ENCODE results near the gene NKX2-4.
A peak's percentile ranks its signal among the peaks of the same experiment; 100 is the strongest.
"Not testable (repeated sequence)": the region's sequence is repeated elsewhere in the genome, so short reads cannot be mapped to it uniquely, and the experiment has no call there.

The NKX2-4 gene

GRCh38 chr20:21397341-21398108, at the start of gene NKX2-4:
NKX2-4 (minus strand) TSS chr20:21397526; CDS start chr20:21397399, 127 bp downstream.
- DNase-seq (ENCODE audit: low read depth in 2 of 2, low spot score in 1 of 2): no peak

- DNase-seq (ENCODE audit: low read depth in 2 of 2, low spot score in 1 of 2): no peak
Observed at GRCh38 chr20:21437816-21438215, 40.5 kb upstream of the NKX2-4 start.

- DNase-seq (ENCODE audit: low read depth in 2 of 2, low spot score in 1 of 2): no peak
Observed at GRCh38 chr20:21437248-21437647, 39.9 kb upstream of the NKX2-4 start.

- DNase-seq (ENCODE audit: low read depth in 2 of 2, low spot score in 1 of 2): no peak
Observed at GRCh38 chr20:21436205-21436604, 38.9 kb upstream of the NKX2-4 start.

GRCh38 chr20:21435576-21435975, 38.2 kb upstream of the NKX2-4 start:
- no peak for DNase-seq (ENCODE audit: low read depth in 2 of 2, low spot score in 1 of 2)

GRCh38 chr20:21433329-21433890, 36.1 kb upstream of the NKX2-4 start:
- no peak for DNase-seq (ENCODE audit: low read depth in 2 of 2, low spot score in 1 of 2)

GRCh38 chr20:21432911-21433310, 35.6 kb upstream of the NKX2-4 start:
- no peak for DNase-seq (ENCODE audit: low read depth in 2 of 2, low spot score in 1 of 2)

- no peak for DNase-seq (ENCODE audit: low read depth in 2 of 2, low spot score in 1 of 2)
Observed at GRCh38 chr20:21430020-21430419, 32.7 kb upstream of the NKX2-4 start.

- no peak for DNase-seq (ENCODE audit: low read depth in 2 of 2, low spot score in 1 of 2)
Observed at GRCh38 chr20:21424846-21425245, 27.5 kb upstream of the NKX2-4 start.

GRCh38 chr20:21423712-21424111, 26.4 kb upstream of the NKX2-4 start:
- not testable (repeated sequence) for DNase-seq (ENCODE audit: low read depth in 2 of 2, low spot score in 1 of 2)

GRCh38 chr20:21421601-21422236, 24.4 kb upstream of the NKX2-4 start:
- DNase-seq (ENCODE audit: low read depth in 2 of 2, low spot score in 1 of 2): no peak

- not testable (repeated sequence) for DNase-seq (ENCODE audit: low read depth in 2 of 2, low spot score in 1 of 2)
Observed at GRCh38 chr20:21419147-21419546, 21.8 kb upstream of the NKX2-4 start.

- not testable (repeated sequence) for DNase-seq (ENCODE audit: low read depth in 2 of 2, low spot score in 1 of 2)
Observed at GRCh38 chr20:21413996-21414395, 16.7 kb upstream of the NKX2-4 start.

GRCh38 chr20:21411725-21412124, 14.4 kb upstream of the NKX2-4 start:
- DNase-seq (ENCODE audit: low read depth in 2 of 2, low spot score in 1 of 2): no peak

GRCh38 chr20:21399005-21399475, 1.7 kb upstream of the NKX2-4 start:
- no peak for DNase-seq (ENCODE audit: low read depth in 2 of 2, low spot score in 1 of 2)

- DNase-seq (ENCODE audit: low read depth in 2 of 2, low spot score in 1 of 2): no peak
Observed at GRCh38 chr20:21398109-21399004, 1.0 kb upstream of the NKX2-4 start.

- no peak for DNase-seq (ENCODE audit: low read depth in 2 of 2, low spot score in 1 of 2)
Observed at GRCh38 chr20:21396599-21397340, 556 bp downstream of the NKX2-4 start.

GRCh38 chr20:21395666-21396598, 1.4 kb downstream of the NKX2-4 start:
- peak; percentile 9 to 21 for DNase-seq (ENCODE audit: low read depth in 2 of 2, low spot score in 1 of 2)

GRCh38 chr20:21395051-21395665, 2.2 kb downstream of the NKX2-4 start:
- DNase-seq (ENCODE audit: low read depth in 2 of 2, low spot score in 1 of 2): no peak
